Kidney tubule cell (primary cell): ENCODE measurements around the gene LANCL2.
A peak's percentile ranks its signal among the peaks of the same experiment; 100 is the strongest.
"Not testable (repeated sequence)": the region's sequence is repeated elsewhere in the genome, so short reads cannot be mapped to it uniquely, and the experiment has no call there.

Source experiments
- DNase-seq: peaks from one replicate; pipeline ENCODE4 v3.0.0-alpha.2; 2018; ENCODE audit warnings: low spot score

LANCL2 gene, protein sequence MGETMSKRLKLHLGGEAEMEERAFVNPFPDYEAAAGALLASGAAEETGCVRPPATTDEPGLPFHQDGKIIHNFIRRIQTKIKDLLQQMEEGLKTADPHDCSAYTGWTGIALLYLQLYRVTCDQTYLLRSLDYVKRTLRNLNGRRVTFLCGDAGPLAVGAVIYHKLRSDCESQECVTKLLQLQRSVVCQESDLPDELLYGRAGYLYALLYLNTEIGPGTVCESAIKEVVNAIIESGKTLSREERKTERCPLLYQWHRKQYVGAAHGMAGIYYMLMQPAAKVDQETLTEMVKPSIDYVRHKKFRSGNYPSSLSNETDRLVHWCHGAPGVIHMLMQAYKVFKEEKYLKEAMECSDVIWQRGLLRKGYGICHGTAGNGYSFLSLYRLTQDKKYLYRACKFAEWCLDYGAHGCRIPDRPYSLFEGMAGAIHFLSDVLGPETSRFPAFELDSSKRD

GRCh38 chr7:55365205-55365674 lies at the start of gene LANCL2:
LANCL2 (plus strand) TSS chr7:55365337; CDS start chr7:55366026, 689 bp downstream.
- no peak for DNase-seq

GRCh38 chr7:55325371-55325792 lies 39.8 kb upstream of the LANCL2 start:
- peak; percentile 58 for DNase-seq

DNA sequence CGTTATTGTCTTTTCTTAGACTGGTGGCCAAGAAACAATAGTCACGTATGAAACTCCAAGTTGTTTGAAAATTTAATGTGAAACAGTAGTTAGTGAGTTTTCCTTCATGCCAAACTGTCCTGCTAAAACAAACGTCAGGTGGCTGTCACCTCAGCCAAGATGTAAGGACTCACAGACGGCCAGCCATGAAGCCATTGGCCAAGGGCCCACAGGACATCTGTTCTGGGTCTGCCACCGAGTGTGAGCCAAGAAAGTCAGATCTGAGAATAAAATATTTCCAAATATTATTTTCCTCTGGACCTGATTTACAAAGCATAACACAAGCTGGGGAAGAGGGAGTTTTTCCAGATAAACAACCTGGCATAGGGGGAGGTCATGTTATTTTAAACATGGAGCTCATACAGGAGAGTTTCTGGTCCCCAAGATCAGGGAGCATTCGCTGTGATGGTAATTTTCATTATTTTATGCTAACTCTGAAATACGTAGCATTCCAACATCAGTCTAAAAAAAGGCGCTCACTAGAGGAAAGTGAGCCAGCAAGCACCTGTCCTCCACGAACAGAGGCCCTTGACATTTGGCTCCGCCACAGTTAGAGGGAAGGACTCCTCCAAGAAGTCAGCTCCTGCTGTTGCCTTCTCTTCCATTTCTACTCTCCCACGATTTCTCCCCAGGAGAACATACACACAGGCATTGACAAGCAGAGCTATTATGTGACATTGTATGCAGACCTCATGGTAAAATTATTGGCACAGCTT lies 38.9 kb upstream of the LANCL2 start:
- DNase-seq: no peak

DNA sequence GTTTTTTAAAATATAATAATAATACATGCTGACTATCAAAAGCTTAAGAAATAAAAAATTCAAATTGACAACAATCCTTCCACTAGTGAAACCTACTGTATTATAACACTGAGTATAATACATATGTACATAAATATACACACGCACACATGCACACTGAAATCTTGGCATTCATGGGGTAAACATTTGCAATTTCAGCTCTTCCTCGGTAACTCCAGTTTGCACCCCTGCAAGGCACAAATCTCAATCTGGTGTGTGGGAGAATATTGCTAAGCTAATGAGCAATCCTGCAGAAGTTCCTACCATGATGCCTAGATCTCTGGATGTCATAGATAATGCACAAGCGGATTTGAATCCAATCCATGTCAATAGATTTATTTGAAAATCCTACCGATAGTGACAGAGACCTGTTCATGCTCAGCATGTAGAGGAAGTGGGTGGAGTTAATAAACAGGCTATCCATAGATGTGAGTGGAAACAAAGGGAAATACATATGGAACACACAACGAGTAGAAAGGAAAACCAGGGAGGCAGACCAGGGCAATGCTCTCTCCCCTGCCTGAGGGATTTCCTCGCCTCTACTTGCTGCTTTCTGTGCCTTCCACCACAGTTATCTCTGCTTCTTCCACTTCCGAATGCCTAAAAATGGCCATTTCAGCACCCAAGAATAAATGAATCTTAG lies 38.1 kb upstream of the LANCL2 start:
- DNase-seq: no peak

DNA sequence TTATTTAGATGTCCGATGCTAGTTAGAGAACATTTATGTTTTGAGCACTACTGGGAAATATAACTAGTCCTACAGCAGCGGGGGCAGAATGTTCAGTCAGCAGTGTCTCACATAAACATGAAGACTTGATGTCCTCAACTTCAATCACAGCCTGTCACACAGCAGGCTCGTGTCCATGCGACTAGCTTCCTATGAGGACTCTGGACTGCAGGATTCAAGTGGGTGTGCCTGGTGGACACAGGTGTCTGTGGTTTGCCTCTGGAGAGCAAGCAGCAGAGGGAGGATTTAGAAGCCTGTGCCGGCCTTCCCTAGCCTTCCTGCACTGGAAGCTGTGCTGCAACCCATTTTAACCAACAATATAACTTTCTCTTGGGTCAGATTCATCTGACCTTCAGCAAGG lies 30.0 kb upstream of the LANCL2 start:
- no peak for DNase-seq

GRCh38 chr7:55335786-55336185 lies 29.4 kb upstream of the LANCL2 start:
- DNase-seq: no peak

- DNase-seq: no peak
Observed at GRCh38 chr7:55336540-55336939, 28.6 kb upstream of the LANCL2 start.

- DNase-seq: no peak
Observed at GRCh38 chr7:55339033-55340000, 25.8 kb upstream of the LANCL2 start.

- no peak for DNase-seq
Observed at GRCh38 chr7:55342216-55342871, 22.8 kb upstream of the LANCL2 start.

DNA sequence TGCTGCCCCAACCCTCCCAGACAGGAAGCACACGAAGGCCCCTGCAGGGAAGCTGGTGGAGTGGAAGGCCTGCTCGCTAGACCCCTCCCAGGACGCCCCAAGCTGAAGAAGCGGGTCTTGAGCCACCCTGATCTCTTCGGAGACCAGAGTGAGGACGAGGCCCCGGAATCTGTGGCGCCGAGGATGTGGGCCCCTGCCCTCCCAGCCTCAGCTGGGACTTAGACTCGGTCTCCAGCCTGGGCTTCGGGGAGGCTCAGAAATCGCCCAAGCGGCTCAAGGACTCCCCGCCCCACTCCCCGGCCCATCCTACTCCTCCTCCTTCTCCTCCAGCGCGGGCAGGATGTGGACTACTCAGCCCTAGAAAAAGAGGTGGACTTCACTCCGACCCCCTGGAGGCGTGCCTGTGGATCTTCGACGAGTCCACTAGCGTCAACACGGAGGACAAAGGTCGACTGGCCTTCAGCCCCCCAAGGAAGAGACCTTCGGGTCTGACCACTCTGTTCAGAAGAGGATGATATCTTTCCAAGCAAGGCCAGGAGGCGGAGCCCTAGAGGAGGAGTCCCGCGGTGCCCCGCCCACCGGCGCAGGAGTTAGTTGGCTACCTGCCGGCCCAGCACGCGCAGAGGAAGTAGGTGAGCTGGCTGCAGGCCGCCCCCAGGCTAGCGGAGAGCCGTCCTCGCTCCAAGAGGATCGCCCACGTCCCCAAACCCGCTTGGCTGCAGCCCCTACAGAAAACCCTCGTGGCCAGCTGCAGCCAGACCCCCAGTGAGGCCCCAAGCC lies 21.9 kb upstream of the LANCL2 start:
- DNase-seq: no peak

DNA sequence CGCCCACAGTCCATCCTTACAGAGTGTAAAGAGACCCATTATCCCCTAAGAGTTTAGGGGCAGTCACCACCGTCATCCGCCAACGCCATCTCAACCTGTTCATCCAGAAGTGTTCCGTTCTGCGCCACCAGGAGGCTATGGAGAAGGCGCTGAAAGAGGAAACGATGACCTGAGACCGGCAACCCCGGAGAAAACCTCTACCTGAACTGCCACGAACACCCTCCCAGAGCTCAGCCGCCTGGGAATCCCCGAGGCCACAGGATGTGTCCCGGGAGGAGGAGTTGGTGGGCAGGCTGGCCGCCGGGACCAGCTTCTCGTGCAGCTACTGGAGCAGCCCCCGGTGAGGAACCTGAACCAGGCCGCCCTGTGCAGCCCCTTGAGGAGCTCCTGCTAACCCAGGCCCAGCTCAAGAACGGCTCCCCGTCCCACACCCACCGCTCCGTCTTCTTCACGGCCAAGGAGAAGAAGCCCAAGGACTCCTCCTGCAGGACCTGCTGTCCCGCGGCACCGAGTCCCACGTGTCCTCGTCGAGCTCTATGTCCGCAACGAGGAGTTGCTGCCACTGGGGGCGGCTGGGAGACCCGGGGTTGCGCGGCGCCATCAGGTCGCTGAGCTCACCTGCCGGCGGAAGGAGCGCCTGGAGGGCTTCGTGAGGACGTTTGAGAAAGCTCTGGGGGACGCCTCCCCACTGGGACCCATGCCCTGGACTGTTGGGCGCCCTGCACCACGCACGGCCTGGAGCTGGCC lies 21.1 kb upstream of the LANCL2 start:
- no peak for DNase-seq

DNA sequence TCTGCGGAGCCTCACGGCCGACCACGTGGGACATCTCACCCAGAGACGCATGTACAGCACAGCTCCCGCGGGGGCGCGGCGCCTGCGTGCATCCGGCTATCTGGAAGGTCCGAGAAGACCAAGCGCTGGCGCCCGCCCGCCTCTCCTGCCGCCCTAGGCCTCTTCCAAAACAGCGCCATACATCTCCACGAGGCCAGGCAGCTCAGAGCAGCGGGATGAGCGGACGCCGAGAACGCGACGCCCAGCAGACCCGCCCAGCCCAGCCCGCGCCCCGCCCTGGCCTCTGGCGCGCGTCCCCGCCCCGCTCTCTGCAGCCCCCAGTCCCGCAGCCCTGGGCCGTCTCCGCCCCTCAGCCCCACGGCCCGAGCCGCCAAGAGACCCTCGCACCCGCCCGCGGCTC lies 20.3 kb upstream of the LANCL2 start:
- DNase-seq: no peak

- DNase-seq: no peak
Observed at GRCh38 chr7:55345292-55345691, 19.8 kb upstream of the LANCL2 start.

DNA sequence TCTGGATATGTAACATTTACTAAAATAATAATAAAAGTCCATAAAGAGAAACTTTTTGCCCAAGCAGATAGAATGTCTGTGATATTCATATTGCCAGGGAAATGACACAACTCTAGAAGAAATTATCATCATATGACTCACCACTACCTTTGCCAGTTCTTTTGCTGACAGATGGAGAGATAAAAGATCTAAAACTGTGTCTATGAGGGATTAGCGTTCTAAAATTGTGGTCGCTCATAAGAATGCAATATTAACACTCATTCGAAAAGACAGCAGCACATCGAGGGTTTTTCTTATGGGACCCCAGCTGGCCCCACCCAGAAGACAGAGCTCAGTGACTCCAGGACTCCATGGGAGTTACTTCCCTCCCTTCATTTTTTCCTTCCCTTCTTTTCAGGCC lies 16.6 kb upstream of the LANCL2 start:
- no peak for DNase-seq

GRCh38 chr7:55349121-55349520 lies 16.0 kb upstream of the LANCL2 start:
- no peak for DNase-seq

DNA sequence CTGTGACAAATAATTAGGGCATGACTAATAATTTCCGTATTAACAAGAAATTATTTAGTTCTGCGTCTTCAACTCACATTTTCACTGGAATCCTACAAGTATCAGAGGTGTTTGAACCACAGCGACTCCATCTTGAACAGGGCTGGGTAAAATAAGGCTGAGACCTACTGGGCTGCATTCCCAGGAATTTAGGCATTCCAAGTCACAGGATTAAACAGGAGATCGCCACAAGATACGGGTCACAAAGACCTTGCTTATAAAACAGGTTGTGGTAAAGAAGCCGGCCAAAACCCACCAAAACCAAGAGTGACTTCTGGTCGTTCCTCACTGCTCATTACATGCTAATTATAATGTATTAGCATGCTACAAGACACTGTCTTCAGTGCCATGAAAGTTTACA lies 14.9 kb upstream of the LANCL2 start:
- no peak for DNase-seq

- DNase-seq: no peak
Observed at GRCh38 chr7:55351263-55351662, 13.9 kb upstream of the LANCL2 start.

GRCh38 chr7:55352947-55353273 lies 12.2 kb upstream of the LANCL2 start:
- DNase-seq: not testable (repeated sequence)

DNA sequence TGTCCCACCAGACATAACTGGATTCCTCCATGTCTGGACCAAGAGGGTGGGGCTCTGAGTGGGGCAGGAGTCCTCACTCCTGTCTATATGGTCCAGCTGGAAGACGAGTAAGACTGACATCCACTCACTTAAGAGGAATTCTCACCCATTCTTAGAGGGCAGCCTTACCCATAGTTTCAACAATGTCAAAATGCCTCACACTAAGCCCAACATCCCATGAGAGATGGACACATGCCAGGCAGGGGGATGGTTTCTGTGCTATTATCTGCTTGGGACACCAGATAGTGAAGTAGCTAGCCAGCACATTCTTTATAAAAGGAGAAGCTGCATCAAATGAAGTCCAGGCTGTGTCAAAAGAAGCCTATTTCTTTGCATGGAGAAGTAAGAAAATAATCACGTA lies 4.7 kb upstream of the LANCL2 start:
- DNase-seq: peak; percentile 9
